CD14-positive monocyte (primary cell): ENCODE measurements around the gene TMEM212. TPM values are rescaled to one million over a fixed set of nuclear protein-coding genes. Genes with fewer than 3 reads are reported as not detected.

Source experiments
- DNase-seq, 3 donors: peaks; one replicate each; pipeline ENCODE4 v3.0.0-alpha.2; 2011 to 2022
- H2AFZ ChIP-seq: 2 replicates; pipeline ENCODE4 v1.6.0; 2012; ENCODE audit warnings: mild to moderate bottlenecking, low read depth, low read length, inconsistent platforms; ENCODE audit not compliant: insufficient read depth, poor library complexity, severe bottlenecking
- H3K27ac ChIP-seq, 2 donors: 1 replicate in 1 of 2; 2 replicates in 1 of 2; pipeline ENCODE4 v1.5.1; 2012 to 2013; ENCODE audit warnings: low read length in 2 of 2, control low read depth in 1 of 2, inconsistent platforms in 1 of 2, low read depth in 1 of 2, mild to moderate bottlenecking in 1 of 2
- H3K27me3 ChIP-seq, 2 donors: one replicate each; pipeline versions ENCODE4 v1.6.0 to v1.6.1; 2011 to 2013; ENCODE audit warnings: low read length in 2 of 2; ENCODE audit not compliant: control insufficient read depth in 2 of 2, insufficient read depth in 2 of 2
- H3K36me3 ChIP-seq, 2 donors: replicated peaks in 1 of 2; 1 replicate in 1 of 2; 2 replicates in 1 of 2; pipeline versions ENCODE4 v1.5.1 to v1.6.1; 2012 to 2013; ENCODE audit warnings: low read length in 2 of 2, control low read depth in 1 of 2, inconsistent platforms in 1 of 2, mild to moderate bottlenecking in 1 of 2; ENCODE audit not compliant: insufficient read depth in 2 of 2, control insufficient read depth in 1 of 2
- H3K4me1 ChIP-seq, 2 donors: 1 replicate in 1 of 2; 2 replicates in 1 of 2; pipeline versions ENCODE4 v1.5.1 to v1.6.1; 2012 to 2013; ENCODE audit warnings: low read length in 2 of 2, control low read depth in 1 of 2, inconsistent platforms in 1 of 2, mild to moderate bottlenecking in 1 of 2, moderate library complexity in 1 of 2; ENCODE audit not compliant: insufficient read depth in 2 of 2, control insufficient read depth in 1 of 2
- H3K4me2 ChIP-seq: replicated peaks from 2 replicates; pipeline ENCODE3; 2012; ENCODE audit warnings: low read length, moderate library complexity, mild to moderate bottlenecking; ENCODE audit not compliant: poor library complexity, severe bottlenecking; ENCODE audit errors: extremely low read depth
- H3K4me3 ChIP-seq, 3 experiments: fragments of 200-600 bp in 1 of 3; sonication (generic) in 1 of 3; replicated peaks in 1 of 3; 1 replicate in 2 of 3; 2 replicates in 1 of 3; pipeline ENCODE4 v1.5.1; 2011 to 2013; ENCODE audit warnings: low read length in 3 of 3, mild to moderate bottlenecking in 3 of 3, control low read depth in 2 of 3, low read depth in 2 of 3, inconsistent platforms in 1 of 3, moderate library complexity in 1 of 3
- H3K79me2 ChIP-seq: 2 replicates; pipeline ENCODE4 v1.6.0; 2012; ENCODE audit warnings: mild to moderate bottlenecking, control low read depth, inconsistent platforms, low read length, moderate library complexity; ENCODE audit not compliant: insufficient read depth
- H3K9ac ChIP-seq: 2 replicates; pipeline ENCODE4 v1.6.0; 2017; ENCODE audit warnings: low read length, mild to moderate bottlenecking; ENCODE audit not compliant: insufficient read depth, poor library complexity, severe bottlenecking
- H3K9me3 ChIP-seq, 2 donors: replicated peaks in 1 of 2; 1 replicate in 1 of 2; 2 replicates in 1 of 2; pipeline versions ENCODE4 v1.5.1 to v1.6.1; 2012 to 2013; ENCODE audit warnings: low read length in 2 of 2, control low read depth in 1 of 2; ENCODE audit not compliant: control insufficient read depth in 1 of 2, insufficient read depth in 1 of 2
- H4K20me1 ChIP-seq: 2 replicates; pipeline ENCODE4 v1.6.0; 2012; ENCODE audit warnings: mild to moderate bottlenecking, low read length, control low read depth, moderate library complexity; ENCODE audit not compliant: insufficient read depth
- H3K27ac Mint-ChIP-seq, 7 donors: one replicate each; pipeline ENCODE4 v1.8.0; 2020; ENCODE audit warnings: mild to moderate bottlenecking in 7 of 7, mixed read lengths in 7 of 7, moderate library complexity in 6 of 7, inconsistent platforms in 2 of 7
- H3K27me3 Mint-ChIP-seq, 3 donors: one replicate each; pipeline ENCODE4 v1.8.0; 2021 to 2022; ENCODE audit warnings: low read depth in 3 of 3, mild to moderate bottlenecking in 3 of 3, mixed read lengths in 3 of 3, moderate library complexity in 3 of 3, inconsistent platforms in 1 of 3
- H3K36me3 Mint-ChIP-seq, 2 donors: one replicate each; pipeline ENCODE4 v1.8.0; 2020; ENCODE audit warnings: mixed read lengths in 2 of 2, inconsistent platforms in 1 of 2, mild to moderate bottlenecking in 1 of 2
- H3K4me1 Mint-ChIP-seq: one replicate; pipeline ENCODE4 v1.8.0; 2020; ENCODE audit warnings: mild to moderate bottlenecking, mixed read lengths
- H3K4me3 Mint-ChIP-seq, 2 donors: one replicate each; pipeline ENCODE4 v1.8.0; 2020; ENCODE audit warnings: mild to moderate bottlenecking in 2 of 2, mixed read lengths in 2 of 2, moderate library complexity in 1 of 2
- H3K9me3 Mint-ChIP-seq, 7 donors: one replicate each; pipeline ENCODE4 v1.8.0; 2020 to 2022; ENCODE audit warnings: mixed read lengths in 7 of 7, mild to moderate bottlenecking in 6 of 7, moderate library complexity in 6 of 7, inconsistent platforms in 2 of 7
- WGBS: methylation state at CpG from one replicate; pipeline ENCODE4 v1.1.5; 2013; ENCODE audit warnings: missing lambda C conversion rate; ENCODE audit not compliant: insufficient coverage; 5-methylcytosine and 5-hydroxymethylcytosine counted together
- intact Hi-C, 2 donors: fragments of 100-400 bp; cut with micrococcal nuclease; formaldehyde crosslinking; loops; one replicate each; pipeline versions ENCODE4 v1.15.0 to v1.15.1; 2023
- polyA plus RNA-seq, 3 donors: library from polyadenylated mRNA; depleted of rRNA in 1 of 3; unstranded in 2 of 3; stranded (reverse) in 1 of 3; fragments of 300-500 nt in 2 of 3; fragments of >200 nt in 1 of 3; fragmentation: Illumina TruSeq in 2 of 3; gene quantifications; 1 replicate in 2 of 3; 2 replicates in 1 of 3; pipeline ENCODE4 v1.2.3, GENCODE V29; 2012 to 2021
- TF ChIP-seq, protein P1 (sequence below): fragments of 200-600 bp; IDR thresholded peaks from one replicate; pipeline ENCODE4 v1.8.0; 2022; ENCODE audit warnings: antibody characterized with exemption, mild to moderate bottlenecking

TMEM212 gene
- polyA plus RNA-seq, 3 donors: not detected

DNA sequence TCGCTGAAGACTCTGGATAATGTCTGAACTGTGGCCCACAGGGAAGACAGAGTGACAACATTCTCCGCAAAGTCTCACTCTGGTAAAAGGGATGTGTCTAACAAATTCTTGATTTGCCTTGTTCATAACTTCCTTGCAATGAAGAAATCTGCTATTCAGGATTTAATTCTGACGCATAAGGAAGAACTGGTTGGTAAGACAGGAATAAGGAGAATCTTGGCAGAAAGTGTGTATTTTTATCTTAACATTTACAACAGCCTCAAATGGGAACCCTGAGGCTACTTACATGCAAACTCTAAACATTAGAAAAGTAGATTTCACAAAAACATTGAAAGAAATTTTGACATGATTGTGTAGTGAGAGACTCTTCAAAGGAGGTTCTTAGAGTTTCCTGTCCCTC is 22.1 kb upstream of the TMEM212 start:
- Mint-ChIP-seq H3K9me3 (no peaks in the 10 kb centered on the region), H3K27ac (no peak overlapping the region), H3K27me3 (no peaks in the 10 kb centered on the region), H3K36me3 (no peaks in the 10 kb centered on the region), H3K4me3 (no peak overlapping the region), H3K4me1 (peaks cover 32% of the 10 kb centered on the region)
- WGBS: 100% methylated on average over 2 of the region's 3 CpGs
- no peaks in the 10 kb centered on the region for H3K79me2 ChIP-seq
- intact Hi-C loops: no loop called here
- no peak overlapping the region for H2AFZ ChIP-seq
- no peaks in the 10 kb centered on the region for H3K36me3 ChIP-seq
- no peak overlapping the region for H3K4me3 ChIP-seq
- peaks cover 22% of the 10 kb centered on the region in 2 donors for H3K4me1 ChIP-seq
- no peak overlapping the region for H3K4me2 ChIP-seq
- TF ChIP-seq, protein P1, sequence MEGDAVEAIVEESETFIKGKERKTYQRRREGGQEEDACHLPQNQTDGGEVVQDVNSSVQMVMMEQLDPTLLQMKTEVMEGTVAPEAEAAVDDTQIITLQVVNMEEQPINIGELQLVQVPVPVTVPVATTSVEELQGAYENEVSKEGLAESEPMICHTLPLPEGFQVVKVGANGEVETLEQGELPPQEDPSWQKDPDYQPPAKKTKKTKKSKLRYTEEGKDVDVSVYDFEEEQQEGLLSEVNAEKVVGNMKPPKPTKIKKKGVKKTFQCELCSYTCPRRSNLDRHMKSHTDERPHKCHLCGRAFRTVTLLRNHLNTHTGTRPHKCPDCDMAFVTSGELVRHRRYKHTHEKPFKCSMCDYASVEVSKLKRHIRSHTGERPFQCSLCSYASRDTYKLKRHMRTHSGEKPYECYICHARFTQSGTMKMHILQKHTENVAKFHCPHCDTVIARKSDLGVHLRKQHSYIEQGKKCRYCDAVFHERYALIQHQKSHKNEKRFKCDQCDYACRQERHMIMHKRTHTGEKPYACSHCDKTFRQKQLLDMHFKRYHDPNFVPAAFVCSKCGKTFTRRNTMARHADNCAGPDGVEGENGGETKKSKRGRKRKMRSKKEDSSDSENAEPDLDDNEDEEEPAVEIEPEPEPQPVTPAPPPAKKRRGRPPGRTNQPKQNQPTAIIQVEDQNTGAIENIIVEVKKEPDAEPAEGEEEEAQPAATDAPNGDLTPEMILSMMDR: no peak
- H4K20me1 ChIP-seq: no peaks in the 10 kb centered on the region
- no peak overlapping the region for H3K9ac ChIP-seq
- H3K9me3 ChIP-seq: no peaks in the 10 kb centered on the region
- no peak overlapping the region for H3K27ac ChIP-seq
- DNase-seq: no peak
- no peaks in the 10 kb centered on the region for H3K27me3 ChIP-seq

GRCh38 chr3:171821778-171822358 is 21.3 kb upstream of the TMEM212 start:
- Mint-ChIP-seq H3K4me1 (peaks cover 32% of the 10 kb centered on the region), H3K4me3 (no peak overlapping the region), H3K9me3 (no peaks in the 10 kb centered on the region), H3K27me3 (no peaks in the 10 kb centered on the region), H3K27ac (no peak overlapping the region), H3K36me3 (no peaks in the 10 kb centered on the region)
- Histone ChIP-seq H3K79me2 (no peaks in the 10 kb centered on the region), H3K9me3 (no peaks in the 10 kb centered on the region), H3K27me3 (no peaks in the 10 kb centered on the region), H3K4me3 (no peak overlapping the region), H3K36me3 (no peaks in the 10 kb centered on the region), H2AFZ (no peak overlapping the region), H3K9ac (no peak overlapping the region), H3K27ac (no peak overlapping the region), H3K4me1 (peaks cover 22% of the 10 kb centered on the region in 2 donors), H4K20me1 (no peaks in the 10 kb centered on the region), H3K4me2 (no peak overlapping the region)
- 33% methylated on average over 1 of the region's 2 CpGs for WGBS
- intact Hi-C loops: no loop called here
- TF ChIP-seq, protein P1: no peak
- no peak for DNase-seq
